ENCODE results near the gene GALNT13.

The GALNT13 gene

DNA sequence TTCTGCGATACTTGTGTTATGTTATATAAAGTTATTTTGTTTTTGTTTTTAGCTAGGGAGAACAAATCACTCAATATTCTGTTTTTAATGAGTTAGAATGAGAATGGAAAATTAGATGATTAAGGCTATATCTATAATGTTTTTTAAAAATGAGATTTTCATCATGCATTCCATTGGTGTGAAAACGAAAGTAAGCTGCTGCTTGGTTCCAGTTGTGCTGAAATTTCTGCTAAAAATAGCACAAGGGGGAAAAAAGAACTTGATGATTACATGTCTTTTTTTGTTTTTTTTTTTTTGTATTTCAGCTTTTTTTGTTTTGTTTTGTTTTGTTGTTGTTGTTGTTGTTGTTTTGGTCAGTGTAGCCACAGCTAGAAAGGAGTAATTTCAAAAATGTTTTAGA, 584.1 kb downstream of the GALNT13 start:
- TF ChIP-seq, protein P1, sequence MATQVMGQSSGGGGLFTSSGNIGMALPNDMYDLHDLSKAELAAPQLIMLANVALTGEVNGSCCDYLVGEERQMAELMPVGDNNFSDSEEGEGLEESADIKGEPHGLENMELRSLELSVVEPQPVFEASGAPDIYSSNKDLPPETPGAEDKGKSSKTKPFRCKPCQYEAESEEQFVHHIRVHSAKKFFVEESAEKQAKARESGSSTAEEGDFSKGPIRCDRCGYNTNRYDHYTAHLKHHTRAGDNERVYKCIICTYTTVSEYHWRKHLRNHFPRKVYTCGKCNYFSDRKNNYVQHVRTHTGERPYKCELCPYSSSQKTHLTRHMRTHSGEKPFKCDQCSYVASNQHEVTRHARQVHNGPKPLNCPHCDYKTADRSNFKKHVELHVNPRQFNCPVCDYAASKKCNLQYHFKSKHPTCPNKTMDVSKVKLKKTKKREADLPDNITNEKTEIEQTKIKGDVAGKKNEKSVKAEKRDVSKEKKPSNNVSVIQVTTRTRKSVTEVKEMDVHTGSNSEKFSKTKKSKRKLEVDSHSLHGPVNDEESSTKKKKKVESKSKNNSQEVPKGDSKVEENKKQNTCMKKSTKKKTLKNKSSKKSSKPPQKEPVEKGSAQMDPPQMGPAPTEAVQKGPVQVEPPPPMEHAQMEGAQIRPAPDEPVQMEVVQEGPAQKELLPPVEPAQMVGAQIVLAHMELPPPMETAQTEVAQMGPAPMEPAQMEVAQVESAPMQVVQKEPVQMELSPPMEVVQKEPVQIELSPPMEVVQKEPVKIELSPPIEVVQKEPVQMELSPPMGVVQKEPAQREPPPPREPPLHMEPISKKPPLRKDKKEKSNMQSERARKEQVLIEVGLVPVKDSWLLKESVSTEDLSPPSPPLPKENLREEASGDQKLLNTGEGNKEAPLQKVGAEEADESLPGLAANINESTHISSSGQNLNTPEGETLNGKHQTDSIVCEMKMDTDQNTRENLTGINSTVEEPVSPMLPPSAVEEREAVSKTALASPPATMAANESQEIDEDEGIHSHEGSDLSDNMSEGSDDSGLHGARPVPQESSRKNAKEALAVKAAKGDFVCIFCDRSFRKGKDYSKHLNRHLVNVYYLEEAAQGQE (IDR thresholded peaks at IDR 0.05; ENCODE audit: insufficient read depth in 1 of 2, low read depth in 2 of 2, low read length in 2 of 2), result no peak

DNA sequence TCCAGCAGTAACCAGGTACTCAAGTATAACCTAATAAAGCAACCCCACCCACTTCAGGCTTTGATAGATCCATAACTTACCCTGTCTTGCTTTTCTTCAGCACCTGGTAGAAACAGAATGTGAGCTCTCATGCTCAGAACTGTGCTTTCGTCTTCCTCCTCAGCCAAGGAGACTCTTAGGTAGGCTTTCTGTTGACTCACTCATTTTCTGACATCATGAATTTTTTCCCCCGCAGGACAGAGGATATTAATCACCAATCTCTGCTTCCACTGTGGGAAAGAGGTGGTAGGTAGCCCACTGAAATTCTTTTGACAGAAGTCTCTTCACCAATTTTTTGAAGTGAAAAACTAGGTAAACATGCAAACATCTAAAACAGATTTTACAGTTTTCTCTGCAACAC, 585.6 kb downstream of the GALNT13 start:
- TF ChIP-seq SIN3A (IDR thresholded peaks at IDR 0.05; ENCODE audit: borderline replicate concordance, insufficient read depth, low read length) (no peak), TAF1 (IDR thresholded peaks at IDR 0.05; ENCODE audit: borderline replicate concordance, insufficient read depth, low read length) (no peak), FOXP2 (optimal IDR thresholded peaks at IDR 0.05; ENCODE audit: borderline replicate concordance, extremely low read depth, extremely low read length, insufficient read depth) (no peak), POLR2AphosphoS5 (IDR thresholded peaks at IDR 0.05; ENCODE audit: low read depth, low read length) (no peak)
- TF ChIP-seq, protein P1 (IDR thresholded peaks at IDR 0.05; ENCODE audit: insufficient read depth in 1 of 2, low read depth in 2 of 2, low read length in 2 of 2), result no peak

DNA sequence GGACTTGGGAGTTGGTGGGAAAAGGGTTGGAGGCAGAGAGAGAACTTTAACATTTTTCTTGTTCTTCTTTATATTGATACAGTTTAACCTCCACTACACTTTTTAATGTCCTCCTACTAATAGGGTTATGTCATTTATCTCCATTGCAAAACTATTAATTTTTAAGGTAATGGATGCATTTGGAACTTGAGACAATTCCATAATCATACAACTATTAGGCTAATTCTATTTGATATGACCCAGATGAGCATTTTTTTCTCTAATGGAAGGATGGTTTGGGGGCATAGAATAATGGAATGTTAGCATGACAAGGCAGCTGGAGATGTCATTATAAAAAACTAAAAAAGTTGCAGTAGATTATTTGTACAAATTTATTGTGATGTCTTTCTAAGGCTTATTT, 587.6 kb downstream of the GALNT13 start:
- TF ChIP-seq POLR2AphosphoS5 (IDR thresholded peaks at IDR 0.05; ENCODE audit: low read depth, low read length) (no peak), FOXP2 (optimal IDR thresholded peaks at IDR 0.05; ENCODE audit: borderline replicate concordance, extremely low read depth, extremely low read length, insufficient read depth) (no peak), TAF1 (IDR thresholded peaks at IDR 0.05; ENCODE audit: borderline replicate concordance, insufficient read depth, low read length) (no peak), SIN3A (IDR thresholded peaks at IDR 0.05; ENCODE audit: borderline replicate concordance, insufficient read depth, low read length) (no peak)
- TF ChIP-seq, protein P1 (IDR thresholded peaks at IDR 0.05; ENCODE audit: insufficient read depth in 1 of 2, low read depth in 2 of 2, low read length in 2 of 2), result no peak

DNA sequence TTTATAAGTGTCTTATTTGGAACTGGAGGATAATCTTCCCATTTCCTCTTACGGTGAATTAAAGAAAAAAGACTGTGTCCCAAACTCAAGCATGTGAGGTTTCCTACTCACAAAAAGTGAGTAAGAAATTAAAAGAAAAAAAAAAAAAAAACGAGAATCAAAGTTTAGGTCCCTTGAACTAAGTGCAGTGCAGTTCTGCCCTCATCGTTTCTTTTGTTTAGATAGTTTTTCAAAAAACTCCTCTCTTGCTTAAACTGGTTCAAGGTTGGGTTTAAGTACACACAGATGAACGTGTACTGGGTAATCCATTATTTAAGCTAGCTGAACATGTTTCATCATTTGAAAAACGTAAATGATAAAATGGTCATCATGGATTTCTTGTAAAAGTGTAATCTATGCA, 590.9 kb downstream of the GALNT13 start:
- TF ChIP-seq FOXP2 (optimal IDR thresholded peaks at IDR 0.05; ENCODE audit: borderline replicate concordance, extremely low read depth, extremely low read length, insufficient read depth) (no peak), POLR2AphosphoS5 (IDR thresholded peaks at IDR 0.05; ENCODE audit: low read depth, low read length) (no peak), SIN3A (IDR thresholded peaks at IDR 0.05; ENCODE audit: borderline replicate concordance, insufficient read depth, low read length) (no peak), TAF1 (IDR thresholded peaks at IDR 0.05; ENCODE audit: borderline replicate concordance, insufficient read depth, low read length) (no peak)
- TF ChIP-seq, protein P1 (IDR thresholded peaks at IDR 0.05; ENCODE audit: insufficient read depth in 1 of 2, low read depth in 2 of 2, low read length in 2 of 2), result no peak

DNA sequence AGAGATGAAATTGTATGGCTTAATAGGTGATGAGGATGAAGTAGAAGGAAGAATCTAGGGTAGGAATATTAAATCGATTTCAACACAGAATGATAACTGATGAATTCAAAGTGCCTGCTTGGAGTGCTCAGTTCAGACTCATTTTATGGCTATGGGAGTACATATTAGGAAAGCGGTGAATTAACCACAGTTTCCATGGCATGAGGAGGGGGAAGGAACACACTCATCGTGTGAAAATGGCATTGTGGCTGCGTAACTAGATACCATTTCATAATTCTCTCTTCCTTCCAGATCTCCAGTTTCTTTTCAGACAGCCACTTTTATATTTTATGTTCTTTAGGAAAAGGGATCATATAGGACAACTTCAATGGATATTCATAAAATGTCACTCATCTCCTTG, 594.5 kb downstream of the GALNT13 start:
- TF ChIP-seq, protein P1 (IDR thresholded peaks at IDR 0.05; ENCODE audit: insufficient read depth in 1 of 2, low read depth in 2 of 2, low read length in 2 of 2), result no peak
- no peak for TF ChIP-seq FOXP2 (optimal IDR thresholded peaks at IDR 0.05; ENCODE audit: borderline replicate concordance, extremely low read depth, extremely low read length, insufficient read depth)
- no peak for TF ChIP-seq TAF1 (IDR thresholded peaks at IDR 0.05; ENCODE audit: borderline replicate concordance, insufficient read depth, low read length)
- TF ChIP-seq SIN3A (IDR thresholded peaks at IDR 0.05; ENCODE audit: borderline replicate concordance, insufficient read depth, low read length), result no peak
- TF ChIP-seq POLR2AphosphoS5 (IDR thresholded peaks at IDR 0.05; ENCODE audit: low read depth, low read length), result no peak

Measured in PFSK-1 (cell line).